GM23248 (cell line): ENCODE measurements around the gene THAP3.

Source experiments
- EZH2 ChIP-seq: fragments of 200-600 bp; sonication (generic); IDR thresholded peaks from 2 replicates; pipeline ENCODE4 v1.6.1; 2018; ENCODE audit warnings: antibody characterized with exemption, mild to moderate bottlenecking; ENCODE audit not compliant: insufficient read depth, poor library complexity, severe bottlenecking
- EZH2phosphoT487 ChIP-seq: fragments of 200-600 bp; sonication (generic); IDR thresholded peaks from 2 replicates; pipeline ENCODE4 v1.6.1; 2018; ENCODE audit warnings: antibody characterized with exemption, moderate library complexity, mild to moderate bottlenecking, low read depth; ENCODE audit not compliant: insufficient read depth

DNA sequence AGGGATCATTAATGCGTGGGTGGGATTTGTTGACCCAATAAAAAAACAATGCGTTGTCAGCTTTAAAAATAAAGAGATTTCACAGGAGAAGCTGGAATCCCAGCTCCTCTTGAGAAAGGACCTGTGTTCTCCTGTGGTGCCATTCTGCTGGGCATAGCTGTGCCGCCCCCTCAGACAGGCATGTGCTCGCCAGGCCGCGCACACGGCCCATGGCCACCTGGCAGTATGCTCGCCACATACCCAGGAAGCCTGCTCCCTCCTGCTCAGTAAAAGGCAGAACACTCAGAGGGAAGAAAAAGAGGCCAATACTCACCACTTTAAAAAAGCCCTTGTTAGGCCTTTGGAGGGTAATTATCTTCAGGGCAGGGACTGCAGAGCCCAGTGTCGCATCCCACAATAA lies 13.1 kb downstream of the THAP3 start:
- TF ChIP-seq EZH2phosphoT487 (no peak), EZH2 (no peak)
